GM21367 (cell line): ENCODE data around the gene PPP1R3F.

Experiments used
- ATAC-seq: cut with Tn5 transposase; IDR thresholded peaks from one replicate; pipeline ENCODE4 v1.9.1; 2021; ENCODE audit not compliant: unreplicated experiment

PPP1R3F gene, protein sequence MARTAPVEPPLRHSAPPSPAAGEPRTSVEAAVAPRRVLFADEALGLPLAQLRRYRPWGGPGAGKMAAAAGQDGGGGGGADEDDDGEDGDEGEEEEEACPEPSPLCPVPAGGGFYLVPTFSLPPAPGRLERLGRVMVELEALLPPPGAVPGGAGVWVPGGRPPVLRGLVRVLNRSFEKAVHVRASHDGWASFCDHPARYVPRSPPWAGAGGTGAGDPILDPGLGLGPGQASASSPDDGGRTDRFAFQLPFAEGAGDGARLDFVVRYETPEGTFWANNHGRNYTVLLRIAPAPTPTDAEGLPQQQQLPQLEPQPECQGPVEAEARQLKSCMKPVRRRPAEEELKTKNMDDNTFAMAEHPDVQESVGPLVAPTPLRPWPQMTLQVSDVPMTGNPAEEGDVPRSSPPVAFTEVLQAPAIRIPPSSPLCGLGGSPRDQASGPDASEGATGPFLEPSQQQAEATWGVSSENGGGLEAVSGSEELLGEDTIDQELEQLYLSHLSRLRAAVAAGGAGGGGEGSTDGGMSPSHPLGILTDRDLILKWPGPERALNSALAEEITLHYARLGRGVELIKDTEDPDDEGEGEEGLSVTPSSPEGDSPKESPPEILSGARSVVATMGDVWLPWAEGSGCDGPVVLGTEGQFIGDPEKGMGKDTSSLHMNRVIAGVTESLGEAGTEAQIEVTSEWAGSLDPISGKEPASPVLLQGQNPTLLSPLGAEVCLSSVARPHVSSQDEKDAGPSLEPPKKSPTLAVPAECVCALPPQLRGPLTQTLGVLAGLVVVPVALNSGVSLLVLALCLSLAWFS

DNA sequence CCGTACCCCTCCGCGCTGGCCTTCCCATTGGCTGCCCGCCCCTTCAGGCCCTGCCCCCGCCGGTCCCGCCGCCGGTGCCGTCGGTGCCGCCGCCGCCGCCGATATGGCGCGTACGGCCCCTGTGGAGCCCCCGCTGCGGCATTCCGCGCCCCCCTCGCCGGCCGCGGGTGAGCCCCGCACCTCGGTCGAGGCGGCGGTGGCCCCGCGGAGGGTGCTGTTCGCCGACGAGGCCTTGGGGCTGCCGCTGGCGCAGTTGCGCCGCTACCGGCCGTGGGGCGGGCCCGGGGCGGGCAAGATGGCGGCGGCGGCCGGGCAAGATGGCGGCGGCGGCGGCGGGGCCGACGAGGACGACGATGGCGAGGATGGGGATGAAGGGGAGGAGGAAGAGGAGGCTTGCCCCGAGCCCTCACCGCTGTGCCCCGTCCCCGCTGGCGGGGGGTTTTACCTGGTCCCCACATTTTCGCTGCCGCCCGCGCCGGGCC is at the start of gene PPP1R3F:
Gene PPP1R3F (plus strand): TSS at position 27 of the 482 bp plus-strand sequence. CDS start 77 bp downstream, at position 104.
- no peak for ATAC-seq

DNA sequence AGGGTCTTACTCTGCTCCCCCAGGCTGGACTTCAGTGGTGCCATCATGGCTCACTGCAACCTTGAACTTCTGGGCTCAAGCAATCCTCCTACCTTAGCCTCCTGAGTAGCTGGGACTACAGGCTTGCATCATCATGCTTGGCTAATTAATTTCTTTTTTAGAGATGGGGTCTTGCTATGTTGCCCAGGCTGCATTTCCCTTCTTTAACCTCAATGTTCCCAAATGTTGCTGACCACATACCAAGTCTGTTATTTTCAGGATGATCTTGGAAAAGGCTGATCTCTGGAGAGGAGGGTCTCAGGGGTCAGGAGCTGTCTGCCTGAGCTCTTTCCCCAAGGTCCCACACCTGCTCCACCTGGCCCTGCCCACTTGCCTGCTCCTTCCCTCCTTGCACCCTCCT is 49.5 kb upstream of the PPP1R3F start:
- no peak for ATAC-seq

DNA sequence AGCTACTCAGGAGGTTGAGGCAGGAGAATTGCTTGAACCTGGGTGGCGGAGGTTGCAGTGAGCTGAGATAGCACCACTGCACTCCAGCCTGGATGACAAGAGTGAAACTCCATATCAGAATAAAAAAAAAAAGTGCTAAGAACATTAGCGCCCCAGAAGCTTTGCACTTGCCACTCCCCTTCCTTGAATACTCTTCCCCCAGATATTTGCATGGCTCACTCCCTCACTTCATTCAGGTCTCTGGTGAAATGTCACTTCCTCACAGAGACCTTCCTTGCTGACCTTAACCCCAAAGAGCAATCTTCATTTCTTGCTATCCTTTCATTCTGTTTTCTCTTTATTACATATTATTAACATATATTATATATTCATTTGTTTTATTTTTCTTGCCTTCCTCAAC is 47.7 kb upstream of the PPP1R3F start:
- ATAC-seq: no peak

DNA sequence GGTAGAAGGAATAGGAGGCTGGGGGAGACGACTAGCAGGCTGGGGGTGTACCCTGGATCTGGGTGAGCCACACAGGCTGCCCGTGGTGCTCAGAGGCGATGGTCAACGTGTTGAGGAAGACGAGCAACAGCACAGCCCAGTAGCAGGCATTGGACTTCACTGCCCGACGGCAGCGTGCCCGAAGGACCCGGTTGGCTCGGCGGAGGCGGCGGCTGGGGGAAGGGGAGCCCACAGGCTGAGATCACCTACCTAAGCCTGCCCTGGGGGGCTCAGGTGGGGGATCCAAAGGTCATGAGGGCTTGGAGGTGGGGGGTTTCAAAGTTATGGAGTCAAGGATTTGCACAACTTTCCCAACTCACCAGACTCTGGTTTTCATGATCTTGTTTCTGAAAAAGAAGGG is 43.7 kb upstream of the PPP1R3F start:
- no peak for ATAC-seq

DNA sequence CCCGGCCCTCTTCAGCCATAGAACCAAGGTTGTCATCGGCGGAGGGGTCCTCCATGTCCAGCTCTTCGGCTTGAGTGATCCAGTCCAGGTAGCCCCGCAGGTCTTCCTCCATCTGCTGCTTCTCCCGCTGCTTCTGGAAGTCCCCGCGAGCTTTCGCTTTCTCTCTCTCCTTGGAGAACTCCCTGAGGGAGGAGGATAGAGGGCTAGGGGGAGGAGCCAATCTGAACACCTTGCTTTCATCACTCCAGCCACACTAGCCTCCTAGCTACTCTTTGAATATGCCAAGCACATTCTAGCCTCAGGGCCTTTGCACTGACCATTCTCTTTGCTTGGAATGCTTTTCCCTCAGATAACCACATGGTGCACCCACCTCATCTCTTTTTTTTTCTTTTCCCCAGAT is 42.6 kb upstream of the PPP1R3F start:
- no peak for ATAC-seq

DNA sequence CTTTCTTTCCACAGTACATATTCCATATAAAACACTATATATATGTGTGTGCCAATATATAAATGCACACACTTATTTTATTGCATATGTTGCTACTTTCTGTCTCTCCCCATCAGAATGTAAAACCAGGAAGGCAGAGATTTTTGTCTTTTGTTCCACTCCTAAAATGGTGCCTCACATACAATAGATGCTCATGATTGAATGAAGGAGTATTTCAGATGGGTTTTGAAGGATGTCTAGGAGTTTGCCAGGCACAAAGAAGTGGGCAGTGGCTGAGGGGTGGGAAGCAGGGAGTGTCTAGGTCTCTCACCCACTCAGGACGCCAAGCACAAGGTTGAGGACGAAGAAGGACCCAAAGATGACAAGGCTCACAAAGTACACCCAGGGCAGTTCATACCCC is 41.9 kb upstream of the PPP1R3F start:
- no peak for ATAC-seq

DNA sequence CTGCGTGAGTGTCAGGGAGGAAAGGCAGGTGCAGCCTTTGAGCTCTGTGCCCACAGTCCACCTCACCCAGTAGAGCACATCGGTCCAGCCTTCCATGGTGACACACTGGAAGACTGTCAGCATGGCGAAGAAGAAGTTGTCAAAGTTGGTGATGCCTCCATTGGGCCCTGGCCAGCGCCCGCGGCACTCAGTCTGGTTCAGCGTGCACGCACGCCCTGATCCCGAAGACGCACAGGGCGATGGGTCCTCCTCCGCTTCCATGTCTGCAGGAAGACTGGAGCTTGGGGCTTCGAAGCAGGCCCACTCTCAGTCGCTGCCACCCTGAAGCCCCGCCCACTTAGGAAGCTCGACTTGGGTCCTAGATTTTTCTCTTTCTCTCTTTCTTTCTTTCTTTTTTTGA is 41.4 kb upstream of the PPP1R3F start:
- ATAC-seq: no peak

DNA sequence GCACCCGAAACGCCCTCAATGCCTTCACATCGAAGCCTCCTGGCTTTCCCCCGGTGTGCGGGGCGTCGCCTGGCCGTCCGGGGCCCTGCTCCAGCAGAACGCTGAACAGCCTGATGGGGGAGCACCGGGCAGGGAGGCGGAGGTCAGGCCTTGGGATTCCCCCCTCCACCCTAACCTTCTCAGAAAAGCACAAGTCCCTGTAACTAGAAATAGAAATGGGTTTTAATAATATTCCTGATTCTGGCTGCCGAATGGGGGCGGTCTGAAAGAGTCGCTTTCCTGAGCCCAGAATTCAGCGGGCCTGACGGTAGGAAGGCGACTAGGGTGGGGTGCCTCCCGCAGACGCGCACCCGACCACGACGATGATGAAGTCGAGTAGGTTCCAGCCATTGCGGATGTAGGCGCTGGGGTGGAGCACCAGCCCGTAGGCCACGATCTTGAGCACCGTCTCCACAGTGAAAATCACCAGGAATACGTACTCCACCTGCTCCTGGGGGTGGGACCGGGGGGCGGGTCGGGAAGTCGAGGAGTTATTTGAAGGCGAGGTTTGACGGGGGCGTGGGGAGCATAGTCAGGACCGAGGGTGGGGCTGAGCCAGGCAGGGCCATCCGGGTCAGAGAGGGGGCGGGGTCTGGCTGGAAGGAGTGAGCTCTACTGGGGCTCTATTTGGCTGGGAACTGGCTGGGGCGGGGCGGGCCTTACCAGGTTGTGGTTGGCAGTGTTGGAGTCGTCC is 38.9 kb upstream of the PPP1R3F start:
- ATAC-seq: peak; percentile 64

DNA sequence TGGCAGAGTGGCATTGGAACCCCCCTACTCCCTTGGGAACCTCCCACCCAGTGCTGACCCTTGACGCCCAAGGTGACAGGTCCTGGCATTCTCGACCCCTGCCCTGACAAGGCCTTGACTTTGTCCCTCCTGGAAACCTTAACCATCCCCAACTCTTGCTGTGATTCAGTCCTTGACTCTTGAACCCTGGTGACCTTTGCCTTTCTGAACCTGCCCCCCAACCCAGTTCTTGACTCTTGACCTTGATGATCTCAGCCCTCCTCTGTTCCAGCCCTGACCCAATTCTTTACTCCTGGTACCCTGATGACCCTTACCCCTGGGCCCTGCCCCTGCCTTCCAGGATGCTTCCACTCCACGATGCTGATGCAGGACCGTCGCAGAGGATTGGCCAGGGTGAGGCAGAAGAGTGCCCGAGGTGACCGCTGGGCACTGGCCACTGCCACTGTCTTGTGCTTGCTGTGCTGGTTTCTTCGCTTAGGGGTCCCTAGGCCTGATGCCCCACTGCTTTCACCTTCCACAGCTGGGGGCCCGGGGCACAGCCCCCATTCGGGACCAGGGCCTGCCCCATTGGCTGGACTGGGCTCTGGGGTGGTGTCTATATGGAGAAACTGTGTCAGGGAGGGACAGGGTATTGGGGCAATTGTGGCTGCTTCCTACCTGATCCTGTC is 38.1 kb upstream of the PPP1R3F start:
- ATAC-seq: no peak

DNA sequence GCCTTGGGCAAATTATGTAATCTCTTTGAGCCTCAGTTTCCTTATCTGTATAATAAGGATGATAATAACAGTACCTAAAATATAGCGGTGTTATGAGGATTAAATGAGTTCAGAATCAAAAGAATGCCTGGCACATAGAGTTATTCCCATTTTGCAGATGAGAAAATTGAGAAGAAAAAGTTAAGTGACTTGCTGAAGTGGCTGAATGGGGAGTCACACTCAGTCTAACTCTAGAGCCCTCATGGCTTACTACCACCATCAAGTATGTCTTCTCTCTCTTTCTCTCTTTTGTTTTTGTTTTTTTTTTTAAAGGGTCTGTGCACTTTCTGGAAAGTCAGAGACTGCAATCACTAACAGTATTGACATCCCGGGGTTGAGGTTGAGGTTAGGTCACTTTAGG is 37.1 kb upstream of the PPP1R3F start:
- ATAC-seq: no peak

DNA sequence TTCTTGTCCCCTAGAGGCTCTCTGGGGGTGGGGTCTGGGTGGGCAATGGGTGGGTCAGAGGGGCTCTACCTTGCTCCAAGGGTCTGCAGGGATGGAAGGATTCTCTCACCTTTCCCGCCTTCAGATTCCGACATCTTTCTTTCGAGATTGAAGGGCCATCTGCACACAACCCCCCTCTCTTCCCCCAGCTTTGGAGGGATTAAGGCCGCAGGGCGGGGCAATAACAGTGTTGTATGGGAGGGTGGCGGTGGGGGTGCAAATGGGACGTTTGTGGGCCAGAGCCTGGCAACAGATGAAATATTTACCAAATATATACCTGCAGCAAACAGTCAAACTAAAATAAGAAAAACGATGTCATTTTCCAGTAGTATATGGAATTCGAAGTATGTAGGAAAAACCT is 36.4 kb upstream of the PPP1R3F start, which contains the start of gene CACNA1F:
Gene CACNA1F (minus strand): TSS at position 165 of the 400 bp plus-strand sequence. CDS start 31 bp downstream, at position 134.
- ATAC-seq: no peak

DNA sequence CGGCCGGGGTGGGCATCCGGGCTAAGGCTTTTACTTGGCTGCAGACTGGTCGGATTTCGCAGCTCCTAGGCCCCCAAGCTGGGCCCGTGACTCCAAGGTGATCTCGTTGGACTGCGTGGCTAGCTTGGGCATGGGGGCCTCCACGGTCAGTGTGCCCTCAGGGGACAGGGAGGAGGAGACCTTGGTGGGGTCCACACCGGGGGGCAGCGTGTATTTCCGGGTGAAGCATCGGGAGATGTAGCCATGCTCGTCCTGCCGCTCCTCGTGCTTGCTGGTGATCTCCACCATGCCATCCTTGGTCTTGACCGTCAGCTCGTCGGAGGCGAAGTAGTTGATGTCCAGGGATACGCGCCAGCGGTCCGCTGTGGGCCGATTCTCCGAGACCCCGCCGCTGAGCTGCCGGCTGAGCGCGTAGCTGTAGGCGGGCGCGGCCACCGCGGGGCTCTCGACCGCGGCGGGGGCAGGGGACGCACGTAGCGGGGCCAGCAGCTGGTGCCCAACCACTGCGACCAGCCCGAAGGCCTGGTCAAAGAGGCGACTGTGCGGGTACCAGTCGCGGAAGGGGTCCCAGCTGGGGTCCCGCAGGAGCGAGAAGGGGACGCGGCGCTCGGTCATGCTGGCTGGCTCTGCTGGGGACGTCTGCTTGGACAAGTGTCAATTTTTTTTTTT is 35.6 kb upstream of the PPP1R3F start:
- ATAC-seq: no peak

DNA sequence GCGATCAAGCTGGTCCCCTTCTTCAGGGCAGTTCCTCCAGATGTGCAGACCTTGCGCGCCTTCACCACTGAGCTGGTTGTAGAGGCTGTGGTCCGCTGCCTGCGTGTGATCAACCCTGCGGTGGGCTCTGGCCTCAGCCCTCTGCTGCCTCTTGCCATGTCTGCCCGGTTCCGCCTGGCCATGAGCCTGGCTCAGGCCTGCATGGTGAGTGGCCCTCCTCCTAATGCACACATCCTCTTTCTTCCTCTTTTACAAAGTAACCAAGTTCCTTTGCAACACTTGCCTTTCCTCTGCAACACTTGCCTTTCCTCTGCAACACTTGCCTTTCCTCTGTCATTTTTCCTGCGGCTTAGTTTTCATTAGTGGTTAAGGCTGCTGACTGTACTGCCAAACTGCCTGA is 32.5 kb upstream of the PPP1R3F start:
- no peak for ATAC-seq

DNA sequence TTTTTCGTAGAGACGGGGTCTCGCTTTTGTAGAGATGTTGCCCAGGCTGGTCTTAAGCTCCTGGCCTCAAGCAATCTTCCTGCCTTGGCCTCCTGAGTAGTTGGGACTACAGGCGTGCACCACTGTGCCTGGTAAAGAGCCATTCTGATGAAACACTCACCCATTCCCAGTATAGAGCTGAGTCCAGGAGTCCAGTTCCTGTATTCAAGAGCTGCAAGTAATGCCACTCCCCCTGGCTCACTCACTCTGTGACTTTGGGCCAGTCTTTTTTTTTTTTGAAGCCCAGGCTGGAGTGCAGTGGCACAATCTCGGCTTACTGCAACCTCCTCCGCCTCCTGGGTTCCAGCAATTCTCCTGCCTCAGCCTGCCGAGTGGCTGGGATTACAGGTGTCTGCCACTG is 30.9 kb upstream of the PPP1R3F start:
- ATAC-seq: no peak

DNA sequence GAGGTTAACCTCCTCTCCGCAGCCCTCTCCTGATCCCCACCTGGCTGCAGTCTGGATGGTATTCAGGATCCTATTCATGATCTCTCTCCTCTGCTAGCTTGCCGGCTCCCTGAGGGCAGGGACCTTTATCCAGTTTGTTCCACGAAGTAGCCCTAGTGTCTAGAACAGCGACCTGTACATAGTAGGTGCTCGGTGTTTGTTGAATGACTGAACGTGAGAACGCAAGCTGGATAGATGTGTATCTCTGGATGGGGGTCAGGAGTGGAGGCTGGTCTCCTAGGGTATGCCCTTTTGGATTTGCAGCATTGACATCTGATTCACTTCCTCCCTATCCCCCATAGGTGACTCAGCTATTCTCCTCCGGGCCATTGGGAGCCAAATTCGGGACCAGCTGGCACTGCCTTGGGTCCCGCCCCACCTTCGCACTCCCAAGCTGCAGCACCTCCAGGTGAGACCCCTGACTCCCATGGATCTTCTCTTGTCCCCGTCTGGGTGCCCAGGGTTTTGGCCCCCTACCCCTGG is 27.0 kb upstream of the PPP1R3F start:
- no peak for ATAC-seq

DNA sequence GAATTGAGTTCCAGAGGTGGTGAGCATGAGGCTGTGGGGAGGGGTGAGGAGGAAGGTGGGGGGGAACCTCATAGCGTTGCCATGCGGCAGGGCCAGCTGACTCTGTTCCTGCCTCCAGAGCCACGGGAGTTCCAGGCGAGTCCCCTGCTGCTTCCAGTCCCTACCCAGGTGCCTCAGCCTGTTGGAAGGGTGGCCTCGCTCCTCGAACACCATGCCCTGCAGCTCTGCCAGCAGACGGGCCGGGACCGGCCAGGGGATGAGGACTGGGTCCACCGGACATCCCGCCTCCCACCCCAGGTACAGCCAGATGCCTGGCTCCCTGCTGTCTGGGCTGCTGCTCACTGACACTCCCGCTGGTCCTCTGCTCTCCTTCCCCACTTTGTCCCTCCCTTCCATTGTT is 26.4 kb upstream of the PPP1R3F start:
- no peak for ATAC-seq

DNA sequence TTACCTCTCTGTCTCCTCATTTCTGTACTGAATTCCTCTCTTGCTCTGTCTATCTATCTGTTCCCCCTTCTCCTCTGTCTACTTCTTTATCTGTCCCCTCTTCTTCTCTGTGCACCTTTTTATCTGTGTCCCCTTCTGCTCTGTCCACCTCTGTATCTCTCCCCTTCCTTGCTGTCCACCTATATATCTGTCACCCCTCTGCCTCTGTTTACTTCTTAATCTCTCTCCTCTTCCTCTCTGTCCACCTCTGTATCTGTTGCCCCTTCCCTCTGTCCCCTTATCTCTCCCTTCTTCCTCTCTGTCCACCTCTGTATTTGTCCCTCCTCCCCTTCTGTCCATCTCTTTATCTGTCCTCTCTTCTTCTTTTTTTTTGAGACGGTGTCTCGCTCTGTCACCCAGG is 25.4 kb upstream of the PPP1R3F start:
- ATAC-seq: no peak

DNA sequence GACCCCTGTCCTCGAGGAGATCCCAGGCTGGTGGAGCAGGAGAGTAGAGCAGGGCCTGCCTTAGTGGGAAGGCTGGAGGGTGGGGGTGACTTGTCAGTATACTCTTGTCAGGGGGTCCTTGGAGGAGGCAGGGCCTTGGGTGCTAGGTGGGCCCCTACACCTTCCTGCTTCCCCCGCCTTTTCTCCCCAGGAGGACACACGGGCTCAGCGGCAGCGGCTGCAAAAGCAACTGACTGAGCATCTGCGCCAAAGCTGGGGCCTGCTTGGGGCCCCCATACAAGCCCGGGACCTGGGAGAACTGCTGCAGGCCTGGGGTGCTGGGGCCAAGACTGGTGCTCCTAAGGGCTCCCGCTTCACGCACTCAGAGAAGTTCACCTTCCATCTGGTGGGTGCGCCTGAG is 23.1 kb upstream of the PPP1R3F start:
- no peak for ATAC-seq

DNA sequence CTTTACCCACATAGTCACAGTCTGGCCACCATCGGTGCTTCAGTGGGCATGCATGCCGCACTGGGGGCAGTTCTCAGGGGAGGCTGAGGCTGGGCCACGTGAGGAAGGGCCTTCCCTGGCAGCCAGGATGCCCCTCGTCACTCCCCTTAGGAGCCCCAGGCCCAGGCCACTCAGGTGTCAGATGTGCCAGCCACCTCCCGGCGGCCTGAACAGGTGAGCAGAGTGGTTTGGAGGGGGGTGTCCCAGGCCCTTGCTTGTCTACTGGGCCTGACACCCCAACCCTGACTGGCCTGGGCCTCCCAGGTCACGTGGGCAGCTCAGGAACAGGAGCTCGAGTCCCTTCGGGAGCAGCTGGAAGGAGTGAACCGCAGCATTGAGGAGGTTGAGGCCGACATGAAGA is 22.2 kb upstream of the PPP1R3F start:
- ATAC-seq: no peak
